GM12864 (cell line): ENCODE measurements around the gene SESN2.

Source experiments
- DNase-seq: peaks from one replicate; pipeline ENCODE4 v3.0.0-alpha.2; 2011; ENCODE audit warnings: low read depth
- H3K4me3 ChIP-seq: 2 replicates; pipeline ENCODE4 v1.5.1; 2011; ENCODE audit warnings: mild to moderate bottlenecking, low read depth, low read length, control low read depth
- TF ChIP-seq, protein P1 (sequence below): IDR thresholded peaks from 2 replicates; pipeline ENCODE4 v1.5.1; 2011; ENCODE audit warnings: low read depth, mild to moderate bottlenecking, moderate library complexity, low read length, control low read depth, inconsistent platforms; ENCODE audit errors: missing control alignments

SESN2 gene

DNA sequence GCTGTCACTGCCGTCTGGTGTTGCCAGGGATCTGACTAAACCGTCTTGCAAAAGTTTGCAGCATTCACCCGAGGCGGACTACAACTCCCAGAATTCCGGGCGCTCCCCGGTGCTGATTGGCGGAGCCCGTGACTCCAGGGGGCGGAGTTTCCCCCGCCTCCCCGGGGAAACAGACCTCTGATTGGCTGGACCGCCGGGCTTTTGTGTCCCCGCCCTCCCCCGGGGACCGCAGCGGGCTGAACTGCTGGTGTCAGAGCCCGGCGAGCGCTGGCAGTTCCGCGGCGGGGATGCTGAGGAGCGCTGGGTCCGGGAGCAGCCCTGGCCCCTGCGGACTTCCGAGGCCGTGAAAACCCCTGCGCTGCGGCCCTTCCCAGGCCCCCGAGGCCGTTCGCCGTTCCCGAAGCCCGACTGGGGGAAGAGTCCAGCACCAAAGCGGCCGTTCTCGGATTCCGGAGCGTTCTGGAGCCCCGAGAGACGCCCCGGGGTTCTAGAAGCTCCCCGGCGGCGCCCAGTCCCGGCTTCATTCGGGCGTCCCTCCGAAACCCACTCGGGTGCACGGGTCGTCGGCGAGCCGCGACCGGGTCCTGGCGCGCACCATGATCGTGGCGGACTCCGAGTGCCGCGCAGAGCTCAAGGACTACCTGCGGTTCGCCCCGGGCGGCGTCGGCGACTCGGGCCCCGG, at the start of gene SESN2:
Gene SESN2, plus strand, starts transcription at position 267 of the 682 bp plus-strand sequence. Its CDS starts 330 bp downstream, at position 597.
- peak within 1 kb of the TSS; percentile 99 for H3K4me3 ChIP-seq
- TF ChIP-seq, protein P1, sequence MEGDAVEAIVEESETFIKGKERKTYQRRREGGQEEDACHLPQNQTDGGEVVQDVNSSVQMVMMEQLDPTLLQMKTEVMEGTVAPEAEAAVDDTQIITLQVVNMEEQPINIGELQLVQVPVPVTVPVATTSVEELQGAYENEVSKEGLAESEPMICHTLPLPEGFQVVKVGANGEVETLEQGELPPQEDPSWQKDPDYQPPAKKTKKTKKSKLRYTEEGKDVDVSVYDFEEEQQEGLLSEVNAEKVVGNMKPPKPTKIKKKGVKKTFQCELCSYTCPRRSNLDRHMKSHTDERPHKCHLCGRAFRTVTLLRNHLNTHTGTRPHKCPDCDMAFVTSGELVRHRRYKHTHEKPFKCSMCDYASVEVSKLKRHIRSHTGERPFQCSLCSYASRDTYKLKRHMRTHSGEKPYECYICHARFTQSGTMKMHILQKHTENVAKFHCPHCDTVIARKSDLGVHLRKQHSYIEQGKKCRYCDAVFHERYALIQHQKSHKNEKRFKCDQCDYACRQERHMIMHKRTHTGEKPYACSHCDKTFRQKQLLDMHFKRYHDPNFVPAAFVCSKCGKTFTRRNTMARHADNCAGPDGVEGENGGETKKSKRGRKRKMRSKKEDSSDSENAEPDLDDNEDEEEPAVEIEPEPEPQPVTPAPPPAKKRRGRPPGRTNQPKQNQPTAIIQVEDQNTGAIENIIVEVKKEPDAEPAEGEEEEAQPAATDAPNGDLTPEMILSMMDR = no peak
- peak; percentile 95 for DNase-seq

GRCh38 chr1:28209700-28210099, 49.6 kb upstream of the SESN2 start:
- DNase-seq = no peak
- TF ChIP-seq, protein P1 = no peak
- H3K4me3 ChIP-seq = no peak overlapping the region

GRCh38 chr1:28213315-28213714, 46.0 kb upstream of the SESN2 start:
- TF ChIP-seq, protein P1 = no peak
- no peak overlapping the region for H3K4me3 ChIP-seq
- no peak for DNase-seq

GRCh38 chr1:28229089-28229488, 30.2 kb upstream of the SESN2 start:
- DNase-seq = no peak
- no peak overlapping the region for H3K4me3 ChIP-seq
- TF ChIP-seq, protein P1 = no peak

GRCh38 chr1:28229996-28230395, 29.3 kb upstream of the SESN2 start:
- no peak overlapping the region for H3K4me3 ChIP-seq
- TF ChIP-seq, protein P1 = no peak
- no peak for DNase-seq

GRCh38 chr1:28232558-28233263, 26.6 kb upstream of the SESN2 start, which contains the start of gene DNAJC8:
DNAJC8 (minus strand) TSS chr1:28233029; CDS start chr1:28232998, 31 bp downstream.
- peak within 1 kb of the TSS; percentile 83 for H3K4me3 ChIP-seq
- DNase-seq = peak; percentile 84
- TF ChIP-seq, protein P1 = no peak
